Stimulated activated CD4-positive, alpha-beta T cell treated with anti-CD3 and anti-CD28 coated beads, Interleukin-1b, Interleukin-23, amount 100 ng/mL, for 1 hour (primary cell): ENCODE measurements around the gene TSPYL6.

ENCODE experiments used
- DNase-seq, 2 donors: peaks; one replicate each; pipeline ENCODE4 v3.0.0-alpha.2; 2020; ENCODE audit warnings: low read depth in 2 of 2

Gene TSPYL6

DNA sequence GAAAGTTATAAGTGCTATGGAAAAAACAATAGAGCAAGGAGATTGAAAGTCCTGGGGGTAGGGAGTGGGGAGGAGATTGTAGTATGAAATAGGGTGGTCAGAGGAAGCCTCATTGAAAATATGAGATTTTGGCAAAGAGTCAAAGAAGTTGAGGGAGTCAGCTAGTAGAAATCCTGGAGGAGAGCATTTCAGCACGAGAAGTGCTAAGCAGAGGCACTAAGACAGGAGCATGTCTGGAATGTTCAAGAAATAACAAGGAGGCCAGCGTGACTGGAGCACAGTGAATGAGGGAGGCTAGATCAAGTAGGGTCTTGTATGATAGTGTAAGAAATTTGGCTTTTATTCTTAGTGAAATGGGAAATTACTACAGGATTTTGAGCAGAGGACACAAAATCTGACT is 2.1 kb upstream of the TSPYL6 start:
- no peak for DNase-seq

DNA sequence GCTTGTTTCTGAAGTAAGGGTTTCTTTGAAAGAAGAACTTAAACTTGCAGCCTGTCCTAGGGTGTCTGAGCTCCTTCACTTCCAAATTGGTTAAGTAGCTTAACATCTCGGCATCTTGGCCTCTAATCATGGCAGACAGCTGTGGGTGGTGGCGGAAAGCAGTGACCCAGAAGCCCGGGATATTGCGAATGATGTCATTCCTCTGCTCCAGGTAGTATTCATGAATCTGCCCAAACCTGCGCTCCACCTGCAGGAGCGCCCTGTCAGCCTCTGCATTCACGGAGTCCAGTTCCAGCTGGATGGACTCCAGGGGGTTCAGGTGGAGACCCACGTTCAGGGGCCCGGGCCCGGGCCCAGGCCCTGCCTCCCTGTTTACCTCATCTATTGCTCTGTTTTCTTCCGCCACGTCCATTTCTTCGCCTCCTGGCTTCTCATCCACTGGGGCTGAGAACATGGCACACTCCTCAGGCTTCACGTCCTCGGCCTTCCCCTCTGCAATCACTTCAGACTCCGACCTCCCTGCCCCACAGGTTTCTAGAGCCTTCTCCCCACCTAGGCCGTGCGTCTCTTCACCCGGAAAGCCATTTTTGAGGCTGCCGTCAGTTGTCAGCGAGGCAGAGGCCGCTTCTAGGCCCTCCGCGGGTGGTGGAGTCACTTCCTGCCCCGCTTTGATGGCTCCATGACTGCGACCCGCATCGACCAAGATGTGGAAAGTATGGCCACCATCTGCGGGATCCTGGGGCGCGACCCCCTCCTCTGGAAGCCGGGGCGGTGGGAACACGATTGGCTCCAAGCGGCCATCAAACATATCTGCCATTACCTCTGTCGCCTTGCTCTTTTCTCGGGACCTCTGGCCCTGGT is 569 bp downstream of the TSPYL6 start:
- DNase-seq, result no peak

DNA sequence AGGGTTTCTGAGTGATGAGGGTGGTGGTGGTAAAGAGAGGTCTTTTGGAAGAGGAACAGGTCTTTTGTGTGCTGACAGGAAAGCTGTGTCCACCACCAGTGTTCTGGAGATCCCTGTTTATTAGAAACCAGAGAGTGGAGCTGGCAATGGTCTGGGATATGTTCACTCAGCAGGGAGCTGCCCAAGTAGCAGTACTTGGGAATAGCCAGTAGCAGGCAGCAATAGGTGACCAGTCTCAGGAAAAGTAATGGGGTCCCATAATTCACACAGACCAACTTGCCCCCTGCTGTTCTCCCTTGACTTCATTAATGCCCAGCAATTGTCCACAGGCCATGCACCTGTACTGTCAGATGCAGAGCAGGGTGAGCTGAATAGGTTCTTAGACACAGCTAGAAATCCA is 1.8 kb downstream of the TSPYL6 start:
- no peak for DNase-seq

DNA sequence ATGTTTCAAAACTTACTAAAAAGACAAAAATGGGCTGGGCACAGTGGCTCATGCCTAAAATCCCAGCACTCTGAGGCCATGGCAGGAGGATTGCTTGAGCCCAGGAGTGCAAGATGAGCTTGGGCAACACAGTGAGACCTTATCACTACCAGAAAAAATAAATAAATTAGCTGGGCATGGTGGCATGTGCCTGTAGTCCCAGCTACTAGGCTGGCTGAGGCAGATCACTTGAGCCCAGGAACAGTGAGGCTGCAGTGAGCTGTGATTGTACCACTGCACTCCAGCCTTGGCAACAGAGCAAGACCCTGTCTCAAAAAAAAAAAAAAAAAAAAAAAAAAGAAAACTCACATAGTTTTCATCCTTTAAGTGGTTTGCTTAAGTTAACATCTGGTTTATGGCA is 6.4 kb downstream of the TSPYL6 start:
- no peak for DNase-seq

GRCh38 chr2:54247115-54247514 is 8.9 kb downstream of the TSPYL6 start:
- no peak for DNase-seq

DNA sequence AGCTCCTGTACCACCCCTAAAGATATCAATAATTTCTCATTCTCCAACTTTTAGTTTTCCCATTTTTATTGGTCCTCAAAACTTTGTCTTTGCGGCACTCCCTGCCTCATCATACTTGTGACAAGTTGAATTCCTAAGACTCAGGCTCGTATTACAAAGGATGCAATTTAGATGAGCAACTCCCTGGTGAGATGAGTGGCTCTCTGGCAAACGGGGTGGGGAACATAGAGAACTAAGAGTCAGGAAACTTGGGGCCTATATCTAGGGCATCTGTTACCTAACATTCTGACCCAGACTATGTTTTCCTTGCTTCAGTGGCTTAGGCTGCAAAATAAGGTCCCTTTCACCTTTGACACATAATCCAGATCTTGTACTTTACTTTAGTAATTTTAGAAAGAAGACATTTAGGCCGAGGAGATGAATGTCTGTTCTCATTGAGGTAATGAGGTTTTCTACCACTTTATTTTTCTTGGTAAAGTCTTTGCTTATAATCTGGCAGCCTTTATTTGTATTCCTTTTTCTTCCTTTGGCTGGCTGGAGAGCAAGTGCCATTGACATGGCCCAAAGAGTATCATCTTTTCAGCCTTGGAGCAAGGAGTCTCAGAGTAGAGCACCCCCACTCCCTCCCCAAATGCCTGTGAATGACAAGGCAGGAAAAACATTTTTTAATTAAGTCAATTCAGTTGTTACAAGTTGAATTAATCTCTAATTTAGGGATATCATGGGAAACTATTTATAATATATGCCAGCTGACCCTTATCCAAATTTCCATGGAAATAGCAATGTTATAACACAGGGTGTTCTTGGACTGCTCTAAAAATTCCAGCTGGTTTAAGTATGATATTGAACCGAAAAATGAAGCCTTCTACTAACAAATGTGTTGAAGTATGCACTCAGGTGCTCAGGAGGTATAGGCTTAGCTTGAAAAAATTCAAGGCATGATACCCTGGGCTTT is 15.2 kb downstream of the TSPYL6 start:
- no peak for DNase-seq

- no peak for DNase-seq
Measured at GRCh38 chr2:54239427-54239826, 16.6 kb downstream of the TSPYL6 start.

- no peak for DNase-seq
Measured at GRCh38 chr2:54237428-54237827, 18.6 kb downstream of the TSPYL6 start.

- DNase-seq, result no peak
Measured at GRCh38 chr2:54233832-54234649, 22.0 kb downstream of the TSPYL6 start.

DNA sequence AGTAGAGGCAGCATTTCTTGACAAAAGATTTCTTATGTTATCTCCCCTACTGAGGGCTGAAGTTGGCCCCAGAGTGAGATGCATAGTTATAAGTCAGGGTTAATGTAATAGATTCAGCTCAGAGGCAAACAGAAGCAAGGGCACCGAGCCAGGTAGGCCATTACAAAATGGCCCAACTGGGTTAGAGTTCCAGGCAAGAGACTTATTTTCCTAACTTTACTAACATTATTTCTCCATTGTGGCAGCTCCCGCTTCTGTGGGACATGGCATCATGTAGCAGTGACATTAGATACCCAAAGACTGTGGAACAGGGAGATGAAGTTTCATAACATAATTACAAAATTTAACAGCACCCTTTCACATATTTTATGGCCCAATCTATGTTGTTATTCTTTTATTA is 27.1 kb downstream of the TSPYL6 start:
- DNase-seq, result no peak

- DNase-seq, result no peak
Measured at GRCh38 chr2:54227798-54228197, 28.2 kb downstream of the TSPYL6 start.

- no peak for DNase-seq
Measured at GRCh38 chr2:54226260-54226659, 29.8 kb downstream of the TSPYL6 start.

DNA sequence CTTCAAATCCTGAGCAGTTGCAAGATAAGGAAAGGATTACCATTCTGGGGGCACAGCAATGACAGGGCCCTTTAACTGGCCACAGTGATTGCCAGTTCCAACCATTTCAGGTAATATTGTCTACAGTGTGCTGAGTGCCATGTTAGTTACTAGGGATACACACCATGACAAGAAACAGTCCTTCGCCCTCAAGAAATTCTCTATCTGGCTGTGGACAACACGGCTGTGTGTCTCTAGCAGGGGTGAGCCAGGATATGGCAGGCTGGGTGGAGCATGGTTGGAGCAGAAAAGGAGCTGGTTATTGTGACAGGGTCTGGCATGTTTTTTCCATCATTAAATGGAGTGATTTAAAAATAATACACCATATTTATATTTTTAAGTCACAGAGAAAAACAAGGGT is 31.0 kb downstream of the TSPYL6 start:
- DNase-seq, result no peak

DNA sequence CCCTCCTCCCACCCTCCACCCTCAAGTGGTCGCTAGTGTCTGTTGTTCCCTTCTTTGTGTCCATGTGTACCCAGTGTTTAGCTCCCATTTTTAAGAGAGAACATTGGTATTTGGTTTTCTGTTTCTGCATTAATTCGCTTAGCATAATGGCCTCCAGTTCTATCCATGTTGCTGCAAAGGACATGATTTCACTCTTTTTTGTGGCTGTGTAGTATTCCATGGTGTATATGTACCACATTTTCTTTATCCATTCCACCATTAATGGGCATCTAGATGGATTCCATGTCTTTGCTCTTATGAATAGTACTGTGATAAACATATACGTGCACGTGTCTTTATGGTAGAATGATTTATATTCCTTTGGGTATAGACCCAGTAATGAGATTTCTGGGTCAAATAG is 42.9 kb downstream of the TSPYL6 start:
- DNase-seq, result no peak

DNA sequence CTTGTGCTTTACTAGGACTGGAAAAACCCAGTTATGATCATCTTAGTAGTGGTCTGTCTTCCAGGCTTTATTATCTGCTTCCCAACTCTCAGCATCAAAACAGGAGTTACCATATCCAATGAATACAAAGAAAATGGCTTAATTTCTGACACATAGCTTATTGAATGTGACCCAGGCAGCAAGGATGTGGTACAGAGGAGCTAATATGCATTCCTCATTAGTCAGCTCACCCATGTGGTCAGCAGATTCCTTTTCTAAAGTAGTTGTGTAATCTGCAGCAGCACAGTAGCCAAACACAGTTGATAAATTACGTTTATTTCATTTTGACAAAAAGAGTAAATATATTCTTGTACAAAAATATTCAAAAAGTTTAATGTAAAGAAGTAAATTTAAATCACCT is 43.6 kb downstream of the TSPYL6 start:
- no peak for DNase-seq

- DNase-seq, result no peak
Measured at GRCh38 chr2:54209379-54209778, 46.6 kb downstream of the TSPYL6 start.

DNA sequence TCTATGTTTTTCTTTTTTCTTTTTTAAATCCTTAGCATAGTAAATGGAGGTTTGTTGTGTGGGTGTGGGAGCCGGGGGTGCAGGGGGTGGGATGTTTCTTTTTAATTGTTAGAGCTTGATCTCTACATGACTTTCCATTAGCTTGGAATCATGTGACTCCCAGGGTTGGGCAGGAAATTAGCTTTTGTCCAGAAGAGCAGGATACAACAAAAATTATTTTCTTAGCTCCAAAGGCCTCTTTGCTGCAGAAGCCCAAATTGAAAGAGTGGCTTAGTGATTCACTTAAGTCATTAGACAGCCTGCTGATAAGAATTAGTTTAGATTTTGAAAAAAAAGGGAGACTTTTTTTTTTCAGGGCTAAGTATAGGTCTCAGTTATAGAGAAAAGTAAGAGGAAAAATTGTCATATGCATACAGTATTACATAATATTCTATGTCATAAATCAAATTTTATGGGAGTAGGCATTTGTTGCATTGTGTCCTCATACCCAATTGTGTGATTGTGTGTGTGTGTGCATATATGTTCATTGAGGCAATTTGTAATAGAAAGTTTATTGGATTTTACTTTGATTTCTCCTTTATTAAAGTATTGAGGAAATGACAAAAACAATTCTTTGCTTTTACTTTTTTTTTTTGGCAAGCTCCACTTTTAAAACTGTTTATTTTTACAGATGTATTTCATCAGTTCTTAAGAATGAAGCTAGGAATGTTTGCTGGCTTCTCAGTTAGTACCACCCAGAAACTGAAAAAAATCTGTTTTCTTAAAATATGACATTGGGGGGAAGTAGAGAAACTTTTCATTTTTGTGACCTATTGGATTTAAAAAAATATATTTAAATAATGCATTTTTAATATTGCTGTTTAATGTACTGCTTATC is 47.4 kb downstream of the TSPYL6 start:
- no peak for DNase-seq

GRCh38 chr2:54207666-54208195 is 48.3 kb downstream of the TSPYL6 start:
- no peak for DNase-seq

DNA sequence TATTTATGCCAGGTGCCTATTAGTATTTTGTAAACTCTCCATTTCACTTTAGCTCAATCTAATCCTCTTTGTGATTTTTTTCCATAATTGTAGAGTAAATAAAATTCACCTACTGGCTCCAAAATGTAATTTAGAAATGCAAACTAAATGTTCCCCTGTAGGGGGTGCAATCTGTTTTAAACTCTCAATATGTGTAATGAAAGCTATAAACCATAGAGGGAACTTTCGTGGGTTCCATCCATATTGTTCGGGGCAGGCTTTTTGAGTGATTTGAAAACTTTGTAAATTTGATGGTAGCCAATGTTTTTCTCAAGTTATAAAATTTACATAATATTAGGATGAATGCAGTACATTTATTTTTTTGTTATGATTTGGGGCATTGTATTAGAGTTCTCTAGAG is 49.4 kb downstream of the TSPYL6 start:
- DNase-seq, result no peak

DNA sequence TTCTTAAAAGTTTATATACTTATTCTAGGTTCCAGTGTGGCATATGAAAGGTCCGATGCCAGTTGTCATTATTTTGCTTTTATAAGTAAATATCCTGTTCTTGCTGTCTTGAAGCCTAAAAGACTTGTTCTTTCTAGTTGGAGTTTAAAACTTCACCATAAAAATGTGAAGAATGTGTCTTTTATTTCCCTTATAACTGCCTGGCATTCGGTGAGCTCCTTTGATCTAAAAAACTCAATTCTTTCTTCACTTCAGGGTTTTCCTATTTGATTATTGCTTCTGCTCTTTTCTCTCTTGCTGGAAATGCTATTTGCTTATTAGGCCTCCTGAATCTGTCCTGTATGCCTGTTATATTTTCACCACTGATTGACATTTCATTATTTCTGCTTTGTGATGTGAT is 51.6 kb downstream of the TSPYL6 start:
- DNase-seq, result no peak
